IPS-11a (cell line): ENCODE data around the gene ZNF177.
"Not testable (repeated sequence)": the region's sequence is repeated elsewhere in the genome, so short reads cannot be mapped to it uniquely, and the experiment has no call there.

ENCODE experiments used
- H3K4me3 ChIP-seq: one replicate; pipeline ENCODE4 v1.5.1; 2013; ENCODE audit warnings: low read depth, low read length, control low read depth

Gene ZNF177

DNA sequence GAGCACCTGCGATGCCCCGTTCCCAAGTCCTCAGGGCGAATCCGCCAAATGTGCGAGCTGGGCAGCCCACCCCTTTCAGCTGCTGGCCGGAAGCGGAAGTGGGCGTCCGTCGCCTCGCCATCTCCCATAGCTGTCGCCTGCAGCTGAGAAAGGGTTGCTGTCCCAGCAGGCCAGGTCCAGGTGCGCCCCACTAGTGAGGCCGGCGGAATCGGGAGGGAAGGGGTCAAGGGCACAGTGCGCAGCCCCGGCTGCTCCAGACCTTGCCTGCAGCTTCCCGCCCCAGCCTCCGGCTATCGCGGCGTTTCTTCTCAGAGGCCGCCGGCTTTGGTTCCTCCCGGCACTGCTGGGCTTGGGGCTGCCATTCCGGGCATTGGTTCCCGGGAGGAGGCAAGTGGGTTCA lies at the start of gene ZNF177:
Gene ZNF177, plus strand, starts transcription at position 109 of the 400 bp plus-strand sequence. CDS start 15,299 bp downstream, outside the sequence.
- H3K4me3 ChIP-seq: peak within 1 kb of the TSS; percentile 13

DNA sequence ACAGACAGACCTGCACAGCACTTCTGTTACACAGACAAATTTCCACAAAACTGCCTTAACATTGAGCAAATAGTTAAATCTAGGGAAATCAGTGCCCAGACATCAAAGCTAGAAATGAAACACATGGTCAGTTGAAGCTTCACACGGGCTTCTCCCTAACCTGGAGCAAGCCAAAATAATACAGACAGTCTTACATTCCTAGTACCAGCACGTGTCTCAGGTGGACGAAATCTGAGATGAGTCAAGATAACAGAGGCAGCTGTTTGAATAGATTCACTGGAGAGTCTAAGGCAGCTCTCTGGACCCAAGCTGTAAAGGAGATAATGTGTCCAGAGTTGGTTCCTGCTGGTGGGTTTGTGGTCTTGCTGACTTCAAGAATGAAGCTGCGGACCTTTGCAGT lies 49.1 kb upstream of the ZNF177 start:
- H3K4me3 ChIP-seq: no peak overlapping the region

DNA sequence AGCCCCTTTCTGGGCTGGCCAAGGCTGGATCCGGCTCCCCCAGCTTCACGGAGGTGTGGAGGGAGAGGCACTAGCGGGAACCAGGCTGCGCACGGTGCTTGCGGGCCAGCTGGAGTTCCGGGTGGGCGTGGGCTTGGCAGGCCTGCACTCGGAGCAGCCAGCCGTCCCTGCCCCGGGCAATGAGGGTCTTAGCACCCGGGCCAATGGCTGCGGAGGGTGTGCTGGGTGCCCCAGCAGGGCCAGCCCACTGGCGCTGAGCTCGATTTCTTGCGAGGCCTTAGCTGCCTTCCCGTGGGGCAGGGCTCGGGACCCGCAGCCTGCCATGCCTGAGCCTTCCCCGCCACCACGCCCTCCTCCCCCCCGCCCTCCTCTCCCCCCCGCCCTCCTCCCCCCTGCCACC lies 41.5 kb upstream of the ZNF177 start:
- H3K4me3 ChIP-seq: no peak overlapping the region

DNA sequence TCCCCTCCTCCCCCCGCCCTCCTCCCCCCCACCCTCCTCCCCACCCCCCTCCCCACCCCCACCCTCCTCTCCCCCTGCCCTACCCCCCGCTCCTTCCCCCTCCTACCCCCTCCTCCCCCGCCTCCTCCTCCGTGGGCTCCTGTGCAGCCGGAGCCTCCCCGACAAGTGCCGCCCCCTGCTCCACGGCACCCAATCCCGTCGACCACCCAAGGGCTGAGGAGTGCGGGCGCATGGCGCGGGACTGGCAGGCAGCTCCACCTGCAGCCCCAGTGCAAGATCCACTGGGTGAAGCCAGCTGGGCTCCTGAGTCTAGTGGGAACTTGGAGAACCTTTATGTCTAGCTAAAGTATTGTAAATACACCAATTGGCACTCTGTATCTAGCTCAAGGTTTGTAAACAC lies 41.1 kb upstream of the ZNF177 start:
- not testable (repeated sequence) for H3K4me3 ChIP-seq

DNA sequence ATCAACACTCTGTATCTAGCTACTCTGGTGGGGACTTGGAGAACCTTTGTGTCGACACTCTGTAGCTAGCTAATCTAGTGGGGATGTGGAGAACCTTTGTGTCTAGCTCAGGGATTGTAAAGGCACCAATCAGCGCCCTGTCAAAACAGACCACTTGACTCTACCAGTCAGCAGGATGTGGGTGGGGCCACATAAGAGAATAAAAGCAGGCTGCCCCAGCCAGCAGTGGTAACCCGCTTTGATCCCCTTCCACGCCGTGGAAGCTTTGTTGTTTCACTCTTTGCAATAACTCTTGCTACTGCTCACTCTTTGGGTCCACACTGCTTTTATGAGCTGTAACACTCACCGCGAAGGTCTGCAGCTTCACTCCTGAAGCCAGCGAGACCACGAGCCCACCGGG lies 40.6 kb upstream of the ZNF177 start:
- H3K4me3 ChIP-seq: not testable (repeated sequence)

DNA sequence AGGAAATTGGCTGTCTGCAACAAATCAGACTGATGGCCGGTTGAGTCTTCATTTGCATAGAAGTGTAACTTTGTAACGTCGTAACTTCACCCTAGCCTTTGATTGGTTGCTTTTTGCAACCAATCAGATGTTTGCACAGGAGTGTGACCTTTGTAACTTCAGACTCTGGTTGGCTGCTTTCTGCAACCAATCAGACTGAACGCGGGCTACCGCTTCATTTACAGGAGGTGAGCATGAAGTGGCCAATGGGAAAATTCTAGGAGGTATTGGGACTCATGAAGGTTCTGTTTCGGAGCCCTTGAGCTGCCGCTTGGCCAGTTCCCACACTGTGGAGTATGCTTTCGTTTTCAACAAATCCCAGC lies 39.3 kb upstream of the ZNF177 start:
- H3K4me3 ChIP-seq: peak overlapping the region; percentile 82

DNA sequence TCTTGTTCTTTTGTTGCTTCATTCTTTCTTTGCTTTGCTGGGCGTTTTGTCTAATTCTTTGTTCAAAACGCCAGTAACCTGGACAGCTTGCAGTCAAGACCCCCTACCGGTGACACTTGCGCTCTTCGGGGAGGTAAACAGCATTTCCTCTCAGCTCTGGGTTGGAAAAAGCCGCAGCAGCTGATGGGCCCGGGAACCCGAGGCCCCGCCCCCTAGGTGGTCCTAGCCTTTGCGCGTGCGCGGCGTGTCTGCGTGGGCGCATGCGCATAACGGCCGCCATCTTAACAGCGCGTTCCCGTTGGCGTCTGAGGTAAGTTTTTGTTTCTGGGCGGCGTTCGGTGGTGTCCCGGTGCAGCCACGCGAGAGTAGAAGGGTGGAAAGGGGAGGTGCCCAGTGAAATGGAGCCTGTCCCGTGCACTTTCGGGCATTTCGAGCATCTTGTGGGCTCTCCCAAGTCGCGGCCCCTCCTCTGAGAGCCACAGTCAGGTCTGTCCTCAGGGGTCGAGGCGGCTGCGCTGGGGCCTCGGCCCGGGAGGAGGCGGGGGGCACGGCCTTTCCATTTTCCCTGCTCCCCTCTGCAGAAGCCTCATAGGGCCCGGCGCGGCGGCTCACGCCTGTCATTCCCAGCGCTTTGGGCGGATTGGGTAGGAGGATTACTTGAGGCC lies 38.8 kb upstream of the ZNF177 start, which contains the start of gene ZNF559:
Gene ZNF559, plus strand, starts transcription at position 261 of the 665 bp plus-strand sequence. CDS start 14,371 bp downstream, outside the sequence.
- peak within 1 kb of the TSS; percentile 82 for H3K4me3 ChIP-seq

DNA sequence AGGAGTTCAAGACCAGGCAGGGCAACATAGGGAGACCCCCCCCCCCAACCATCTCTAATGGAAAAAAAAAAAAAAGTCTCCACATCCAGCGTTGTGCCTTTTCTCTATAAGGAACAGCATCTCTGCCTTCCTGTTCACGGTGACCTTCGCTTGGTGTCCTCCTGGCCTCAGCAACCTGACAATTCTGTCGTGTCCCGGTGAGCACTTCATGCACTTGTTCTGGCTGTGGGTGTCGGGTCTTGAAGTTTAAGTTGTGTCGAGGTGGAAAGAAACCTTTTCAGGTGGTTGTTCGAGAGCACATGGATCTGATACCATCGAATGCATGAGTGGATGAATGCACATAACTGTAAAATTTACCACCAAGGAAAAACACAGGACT lies 38.2 kb upstream of the ZNF177 start:
- peak overlapping the region; percentile 82 for H3K4me3 ChIP-seq

DNA sequence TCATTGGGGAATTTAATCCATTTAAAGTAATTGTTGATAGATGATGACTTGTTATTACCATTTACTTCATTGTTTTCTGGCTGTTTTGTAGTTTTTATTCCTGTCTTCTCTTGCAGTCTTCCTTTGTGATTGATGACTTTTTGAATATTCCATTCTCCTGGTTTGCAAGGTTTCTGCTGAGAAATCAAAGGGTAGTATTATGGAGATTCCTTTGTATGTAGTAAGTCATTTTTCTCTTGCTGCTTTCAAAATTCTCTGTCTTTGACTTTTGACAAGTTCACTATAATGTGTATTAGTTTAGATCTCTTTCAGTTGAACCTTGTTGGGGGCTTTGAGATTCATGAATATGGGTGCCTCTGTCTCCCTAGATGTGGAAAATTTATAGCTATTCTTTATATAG lies 32.8 kb upstream of the ZNF177 start:
- no peak overlapping the region for H3K4me3 ChIP-seq

DNA sequence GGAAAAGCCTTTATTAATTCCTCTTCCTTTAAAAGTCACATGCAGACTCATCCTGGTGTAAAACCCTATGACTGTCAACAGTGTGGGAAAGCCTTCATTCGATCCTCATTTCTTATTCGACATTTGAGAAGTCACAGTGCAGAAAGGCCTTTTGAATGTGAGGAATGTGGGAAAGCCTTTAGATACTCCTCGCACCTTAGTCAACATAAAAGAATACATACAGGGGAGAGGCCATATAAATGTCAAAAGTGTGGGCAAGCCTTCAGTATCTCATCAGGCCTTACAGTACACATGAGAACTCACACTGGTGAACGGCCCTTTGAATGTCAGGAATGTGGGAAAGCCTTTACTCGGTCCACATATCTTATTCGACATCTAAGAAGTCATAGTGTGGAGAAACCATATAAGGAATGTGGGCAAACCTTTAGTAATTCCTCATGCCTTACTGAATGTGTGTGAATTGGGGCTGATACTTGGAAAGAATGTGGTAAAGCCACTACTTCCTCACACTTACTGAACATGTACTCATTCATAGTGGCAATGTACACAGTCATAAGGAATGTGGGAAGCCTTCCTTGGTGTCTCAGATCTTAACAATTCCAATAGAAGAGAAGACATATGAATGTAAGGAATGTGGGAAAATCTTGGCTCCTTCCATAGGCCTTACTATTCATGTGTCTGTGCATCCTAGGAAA lies 20.1 kb upstream of the ZNF177 start:
- H3K4me3 ChIP-seq: no peak overlapping the region

DNA sequence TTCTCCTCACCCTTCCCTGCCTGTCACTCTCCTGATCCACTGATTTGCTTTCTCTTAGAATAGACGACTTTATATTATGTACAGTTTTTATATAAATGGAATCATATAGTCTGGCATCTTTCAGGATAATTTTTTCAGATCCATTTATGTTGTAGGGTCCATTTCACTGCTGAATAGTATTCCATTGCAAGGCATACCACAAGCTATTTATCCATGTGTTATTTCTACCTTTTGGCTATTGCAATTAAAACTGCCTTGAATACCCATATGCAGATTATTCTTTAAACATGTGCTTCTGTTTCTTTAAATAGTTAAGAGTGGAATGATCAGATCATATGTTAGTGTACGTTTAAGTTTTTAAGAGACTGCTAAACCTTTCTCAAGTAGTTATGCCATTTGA lies 17.8 kb upstream of the ZNF177 start:
- H3K4me3 ChIP-seq: no peak overlapping the region

DNA sequence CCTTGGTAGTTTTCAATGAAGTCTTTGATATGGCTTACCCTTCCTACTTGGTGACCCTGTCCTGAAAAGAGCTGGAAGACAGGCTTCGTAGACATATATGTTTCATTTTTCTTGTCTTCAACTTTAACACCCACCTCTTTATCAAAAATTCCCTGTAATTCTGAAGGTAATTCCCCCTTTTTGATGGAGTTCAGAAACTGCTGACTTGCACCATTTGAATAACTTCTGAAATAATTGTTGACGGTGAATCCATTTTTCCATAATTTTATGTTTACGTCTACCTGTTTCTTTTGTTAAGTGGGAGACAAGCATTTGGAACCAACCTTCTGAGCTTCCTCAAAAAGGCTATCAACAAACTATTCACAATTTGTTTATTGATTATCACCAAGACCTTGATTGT lies 14.6 kb upstream of the ZNF177 start:
- H3K4me3 ChIP-seq: no peak overlapping the region

DNA sequence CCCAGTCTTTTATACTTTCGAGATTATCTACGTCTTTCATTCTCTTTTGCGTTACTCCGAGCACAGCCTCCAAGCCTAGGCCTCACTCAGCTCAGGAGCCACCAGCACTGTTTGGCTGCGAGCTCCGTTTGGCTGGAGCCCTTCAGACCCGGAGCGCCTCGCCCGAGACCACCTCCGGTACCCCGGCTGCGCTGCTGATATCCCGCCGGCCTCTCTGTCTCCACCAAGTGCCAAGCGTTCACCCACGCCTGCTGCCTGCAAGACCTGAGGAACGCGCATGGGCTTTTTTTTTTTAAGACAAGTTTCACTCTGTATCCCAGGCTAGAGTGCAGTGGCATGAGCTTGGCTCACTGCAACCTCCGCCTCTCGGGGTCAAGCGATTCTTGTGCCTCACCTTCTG lies 14.1 kb upstream of the ZNF177 start:
- H3K4me3 ChIP-seq: no peak overlapping the region

DNA sequence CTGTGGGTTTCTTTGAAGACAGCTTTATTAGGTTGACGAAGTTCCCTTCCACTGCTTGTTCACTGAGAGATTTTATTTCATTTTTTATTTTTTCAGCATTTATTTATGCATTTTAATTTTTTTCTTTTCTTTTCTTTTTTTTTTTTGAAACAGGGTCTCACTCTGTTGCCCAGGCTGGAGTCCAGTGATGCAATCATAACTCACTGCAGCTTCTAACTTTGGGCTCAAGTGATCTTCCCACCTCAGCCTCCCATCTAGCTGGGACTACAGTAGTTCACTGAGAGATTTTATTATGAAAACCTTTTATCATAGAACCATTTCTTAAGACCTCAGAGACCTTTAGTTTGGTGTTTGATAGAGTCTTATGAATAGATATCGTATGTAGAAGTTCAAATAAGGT lies 10.3 kb upstream of the ZNF177 start:
- H3K4me3 ChIP-seq: no peak overlapping the region

DNA sequence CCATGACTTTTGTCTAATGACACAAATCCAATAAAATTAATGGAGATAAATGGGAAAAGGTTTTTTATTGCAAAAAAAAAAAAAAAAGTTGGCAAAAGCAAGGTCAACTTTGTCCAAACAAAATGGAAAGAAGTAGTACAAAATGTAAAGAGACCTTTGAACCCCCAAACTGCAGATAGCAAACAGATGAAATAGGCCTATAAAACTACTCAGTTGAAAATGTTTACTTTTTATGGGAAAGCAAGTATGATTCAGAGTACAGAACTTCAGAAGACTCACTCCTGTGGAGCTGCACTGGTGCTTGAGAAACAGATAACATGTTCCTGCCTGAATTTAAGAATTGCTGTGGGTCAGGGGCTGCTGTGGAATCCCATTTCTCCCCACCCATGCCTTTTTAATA lies 9.8 kb upstream of the ZNF177 start:
- no peak overlapping the region for H3K4me3 ChIP-seq

DNA sequence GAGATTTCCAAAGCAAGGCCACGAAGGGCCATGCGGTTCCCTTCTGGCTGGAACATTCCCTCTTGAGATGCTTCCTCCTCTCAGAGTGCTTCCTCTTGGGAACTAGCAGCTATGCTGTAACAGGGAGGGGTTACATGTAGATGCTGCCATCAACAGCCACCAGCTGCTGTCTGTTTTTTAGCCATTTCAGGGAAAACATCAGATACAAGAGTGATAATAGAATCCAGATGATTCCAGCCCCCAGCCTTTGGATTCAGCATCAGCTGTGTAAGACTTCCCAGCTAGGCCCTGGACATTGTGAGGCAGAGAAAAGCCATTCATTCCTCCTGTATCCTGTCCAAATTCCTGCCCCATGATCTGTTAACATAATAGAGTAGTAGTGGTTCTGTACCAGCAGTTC lies 8.2 kb upstream of the ZNF177 start:
- no peak overlapping the region for H3K4me3 ChIP-seq

DNA sequence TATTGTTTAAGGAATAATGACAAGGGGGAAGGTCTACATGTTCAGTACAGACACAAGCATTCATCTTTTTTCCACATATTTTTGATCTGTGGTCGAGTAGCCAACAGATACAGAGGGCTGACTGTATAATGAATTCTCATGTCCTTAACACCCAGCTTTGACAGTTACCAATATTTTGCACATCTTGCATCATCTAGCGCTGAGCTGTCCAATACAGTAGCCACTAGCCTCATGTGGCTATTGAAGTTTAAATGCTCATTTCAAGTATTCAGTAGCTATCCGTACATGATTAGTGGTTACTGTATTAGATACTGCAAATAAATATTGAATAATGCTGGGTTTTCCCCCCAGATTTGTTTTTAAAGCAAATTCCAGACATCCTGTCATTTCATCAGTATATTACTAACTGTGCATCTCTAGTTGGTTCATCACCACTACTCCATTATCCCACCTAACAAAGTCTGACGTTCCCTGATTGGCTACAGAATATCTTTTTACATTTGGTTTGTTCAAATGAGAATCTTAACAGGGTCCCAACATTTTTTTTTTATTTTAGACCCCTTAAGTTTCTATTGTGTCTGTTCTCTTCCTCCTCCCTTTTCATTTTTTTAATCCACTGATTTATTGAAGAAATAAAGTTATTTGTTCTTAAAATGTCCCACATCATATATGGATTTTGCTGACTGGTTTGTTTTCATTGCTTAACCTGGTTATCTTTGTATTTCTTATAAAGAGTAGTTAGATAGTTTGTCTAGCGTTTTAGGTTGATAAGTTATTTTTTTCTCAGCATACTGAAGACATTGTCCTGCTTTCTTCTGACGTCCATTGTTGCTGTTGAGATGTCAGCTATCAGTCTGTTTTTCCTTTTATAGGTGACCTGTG lies 8.2 kb downstream of the ZNF177 start:
- H3K4me3 ChIP-seq: no peak overlapping the region

DNA sequence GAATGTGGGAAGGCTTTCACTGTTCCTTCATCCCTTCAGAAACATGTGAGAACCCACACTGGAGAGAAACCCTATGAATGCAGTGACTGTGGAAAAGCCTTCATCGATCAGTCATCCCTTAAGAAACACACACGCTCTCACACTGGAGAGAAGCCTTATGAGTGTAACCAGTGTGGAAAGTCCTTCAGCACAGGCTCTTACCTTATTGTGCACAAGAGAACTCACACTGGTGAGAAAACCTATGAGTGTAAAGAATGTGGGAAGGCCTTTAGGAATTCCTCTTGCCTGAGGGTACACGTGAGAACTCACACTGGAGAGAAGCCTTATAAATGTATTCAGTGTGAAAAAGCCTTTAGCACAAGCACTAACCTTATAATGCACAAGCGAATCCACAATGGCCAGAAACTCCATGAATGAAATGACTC lies 18.6 kb downstream of the ZNF177 start:
- H3K4me3 ChIP-seq: no peak overlapping the region

DNA sequence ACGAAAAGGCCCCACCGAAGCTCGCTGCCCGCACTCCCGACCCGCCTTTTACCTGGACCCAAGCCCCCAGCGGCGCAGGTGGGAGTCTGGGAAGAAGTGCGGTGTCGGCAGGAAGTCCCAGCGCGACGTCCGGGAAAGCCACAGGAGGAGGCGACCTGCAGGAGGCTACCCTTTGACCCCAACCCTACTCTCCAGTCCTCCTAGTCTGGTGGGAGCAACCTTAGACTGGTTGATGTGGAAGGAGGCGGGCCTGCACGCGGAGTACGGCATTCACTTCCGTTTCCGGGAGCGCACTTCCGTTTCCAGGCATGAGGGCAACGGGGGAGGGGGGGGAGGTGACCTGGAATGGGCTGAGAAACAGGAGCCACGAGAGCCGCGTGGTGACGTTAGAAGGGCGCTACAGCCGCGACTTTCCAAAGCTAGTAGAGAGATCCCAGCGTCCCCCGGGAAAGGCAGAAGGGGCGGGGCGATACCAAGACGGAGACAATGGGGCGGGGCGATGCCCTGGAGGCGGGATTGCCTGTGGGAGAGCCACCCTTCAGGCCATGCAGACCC lies 44.1 kb downstream of the ZNF177 start:
- H3K4me3 ChIP-seq: peak overlapping the region; percentile 43

DNA sequence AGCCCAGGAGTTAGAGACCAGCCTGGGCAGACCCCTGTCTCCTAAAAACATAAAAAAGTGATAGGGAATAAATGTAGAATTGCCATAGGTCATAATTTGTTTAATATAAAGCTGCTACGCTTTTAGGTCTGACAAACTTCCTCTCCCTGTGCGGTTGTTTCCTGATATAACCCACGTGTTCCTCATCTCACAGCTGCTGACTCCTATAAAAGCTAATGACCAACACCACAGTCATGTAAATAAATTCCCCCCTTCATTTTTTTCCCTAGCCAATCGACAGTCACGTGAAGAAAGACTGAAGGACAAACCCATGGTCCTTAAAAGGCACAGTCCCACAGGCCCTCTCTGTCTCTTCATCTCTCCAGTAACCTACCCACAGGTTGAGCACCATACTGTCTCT lies 45.0 kb downstream of the ZNF177 start:
- no peak overlapping the region for H3K4me3 ChIP-seq

DNA sequence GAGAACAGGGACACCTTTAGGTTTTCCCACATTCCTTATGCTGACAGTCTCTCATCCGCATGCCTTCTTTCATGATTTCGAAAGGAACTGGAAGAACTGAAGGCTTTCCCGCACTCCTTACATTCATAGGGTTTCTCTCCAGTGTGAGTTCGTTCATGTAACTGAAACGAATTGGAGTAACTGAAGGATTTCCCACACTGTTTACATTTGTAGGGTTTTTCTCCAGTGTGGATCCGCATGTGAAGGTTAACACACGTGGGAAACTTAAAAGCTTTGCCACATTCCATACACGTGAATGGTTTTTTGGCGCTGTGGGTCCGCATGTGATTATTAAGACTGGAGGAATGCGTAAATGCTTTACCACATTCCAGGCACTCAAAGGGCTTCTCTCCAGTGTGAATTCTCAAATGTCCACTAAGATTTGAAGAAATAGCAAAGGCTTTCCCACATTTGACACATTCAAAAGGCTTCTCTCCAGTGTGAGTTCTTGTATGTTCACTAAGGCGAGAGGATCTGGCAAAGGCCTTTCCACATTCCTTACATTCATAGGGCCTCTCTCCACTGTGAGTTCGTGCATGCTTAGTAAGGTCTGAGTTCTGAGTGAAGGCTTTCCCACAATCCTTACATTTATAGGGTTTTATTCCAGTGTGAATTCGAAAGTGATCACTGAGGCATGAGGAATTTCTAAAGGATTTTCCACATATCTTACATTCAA lies 50.6 kb downstream of the ZNF177 start:
- no peak overlapping the region for H3K4me3 ChIP-seq
